GM12878 (cell line): ENCODE results near the gene TXNL4A. TPM values are rescaled to one million over a fixed set of nuclear protein-coding genes. Genes with fewer than 3 reads are reported as not detected.

Source experiments
- ATAC-seq: fragments of 200-7000 bp; cut with Tn5 transposase; 3 replicates; pipeline ENCODE4 v1.9.1; 2020; ENCODE audit warnings: mild to moderate bottlenecking, moderate library complexity
- BruUV-seq: library from RNA; stranded (reverse); fragments of 400-500 nt; replicated peaks from 2 replicates; lab custom pipeline; 2021; lab: Mats Ljungman, UMichigan
- CTCF ChIA-PET: fragments of 300-600 bp; sonication (Branson Sonifier 250); formaldehyde crosslinking; extraction: SDS; loops from one replicate; lab custom pipeline; 2021; ENCODE audit warnings: inconsistent platforms; lab: Yijun Ruan, JAX
- POLR2A ChIA-PET: fragments of 350-600 bp; formaldehyde crosslinking; extraction: SDS; loops from one replicate; lab custom pipeline; 2021; ENCODE audit warnings: inconsistent platforms; lab: Charles Lee
- RAD21 ChIA-PET: fragments of 300-600 bp; sonication (Branson Sonifier 250); formaldehyde crosslinking; loops from one replicate; lab custom pipeline; 2023; ENCODE audit warnings: antibody characterized with exemption; ENCODE audit not compliant: unreplicated experiment; lab: Charles Lee
- SMC1A ChIA-PET: fragments of 300-600 bp; sonication (Branson Sonifier 250); formaldehyde crosslinking; loops from one replicate; lab custom pipeline; 2023; ENCODE audit not compliant: unreplicated experiment, uncharacterized antibody; lab: Charles Lee
- DNase-seq: peaks from one replicate; pipeline ENCODE4 v3.0.0-alpha.2; 2011; ENCODE audit warnings: low read depth, low spot score
- FAIRE-seq: peaks from 3 replicates; lab custom pipeline; 2011; peaks lifted over from hg19 to GRCh38; lab: Jason Lieb, UNC
- H2AFZ ChIP-seq: 2 replicates; pipeline ENCODE4 v1.6.0; 2011; ENCODE audit warnings: low read depth, low read length, control low read depth; ENCODE audit not compliant: control insufficient read depth
- H3K27ac ChIP-seq: 2 replicates; pipeline ENCODE4 v1.5.1; 2011; ENCODE audit warnings: control low read depth; ENCODE audit not compliant: control insufficient read depth, insufficient read depth
- H3K27me3 ChIP-seq, 2 experiments: replicated peaks in 1 of 2; 2 replicates each; pipeline versions ENCODE4 v1.6.0 to v1.6.1; 2011; ENCODE audit warnings: low read length in 1 of 2; ENCODE audit not compliant: control insufficient read depth in 2 of 2, insufficient read depth in 2 of 2
- H3K36me3 ChIP-seq, 2 experiments: 2 replicates each; pipeline ENCODE4 v1.5.1; 2011; ENCODE audit warnings: low read length in 1 of 2; ENCODE audit not compliant: control insufficient read depth in 2 of 2, insufficient read depth in 2 of 2
- H3K4me1 ChIP-seq: 2 replicates; pipeline ENCODE4 v1.6.1; 2011; ENCODE audit warnings: mild to moderate bottlenecking, low read length, moderate library complexity, mixed read lengths; ENCODE audit not compliant: control insufficient read depth, insufficient read depth
- H3K4me2 ChIP-seq: 2 replicates; pipeline ENCODE4 v1.6.0; 2011; ENCODE audit warnings: control low read depth; ENCODE audit not compliant: control insufficient read depth, insufficient read depth
- H3K4me3 ChIP-seq: fragments of 200-600 bp; sonication (generic); 2 replicates; pipeline ENCODE4 v1.5.1; 2016
- H3K79me2 ChIP-seq: 2 replicates; pipeline ENCODE4 v1.6.0; 2011; ENCODE audit warnings: low read length; ENCODE audit not compliant: control insufficient read depth, insufficient read depth
- H3K9ac ChIP-seq: 2 replicates; pipeline ENCODE4 v1.8.0; 2011; ENCODE audit warnings: low read length, control low read depth, mixed read lengths; ENCODE audit not compliant: control insufficient read depth, insufficient read depth
- H3K9me3 ChIP-seq: replicated peaks from 3 replicates; pipeline ENCODE4 v1.5.1; 2011; ENCODE audit warnings: mild to moderate bottlenecking, low read length; ENCODE audit not compliant: control insufficient read depth, insufficient read depth
- H4K20me1 ChIP-seq: 2 replicates; pipeline ENCODE4 v1.6.0; 2011; ENCODE audit not compliant: control insufficient read depth, insufficient read depth
- CBX3 ChIP-seq: fragments of 200-600 bp; sonication (generic); IDR thresholded peaks from 2 replicates; pipeline ENCODE4 v1.6.1; 2016; ENCODE audit warnings: low read depth, borderline replicate concordance
- ESRRA ChIP-seq: IDR thresholded peaks from 2 replicates; pipeline ENCODE4 v1.6.1; 2012; ENCODE audit warnings: mild to moderate bottlenecking, low read length, improper control_type of control experiment
- HDAC2 ChIP-seq: fragments of 200-600 bp; sonication (generic); IDR thresholded peaks from 2 replicates; pipeline ENCODE4 v1.6.1; 2017
- KDM1A ChIP-seq: fragments of 200-600 bp; sonication (generic); IDR thresholded peaks from 2 replicates; pipeline ENCODE4 v1.6.1; 2016; ENCODE audit warnings: borderline replicate concordance
- MTA2 ChIP-seq: fragments of 450-650 bp; IDR thresholded peaks from 2 replicates; pipeline ENCODE4 v1.6.1; 2016; ENCODE audit warnings: low read depth, mild to moderate bottlenecking, moderate library complexity
- MTA3 ChIP-seq: IDR thresholded peaks from 2 replicates; pipeline ENCODE4 v1.6.1; 2012; ENCODE audit warnings: low read length, inconsistent platforms, borderline replicate concordance
- POLR2AphosphoS2 ChIP-seq: IDR thresholded peaks from 2 replicates; pipeline ENCODE4 v1.6.1; 2011; ENCODE audit warnings: low read depth, mild to moderate bottlenecking, low read length, improper control_type of control experiment, moderate library complexity
- RAD51 ChIP-seq: fragments of 450-650 bp; IDR thresholded peaks from 2 replicates; pipeline ENCODE4 v1.6.1; 2016; ENCODE audit warnings: moderate library complexity, mild to moderate bottlenecking, inconsistent platforms
- SPI1 ChIP-seq: IDR thresholded peaks from 2 replicates; pipeline ENCODE4 v1.6.1; 2011; ENCODE audit warnings: low read depth, mild to moderate bottlenecking, low read length, moderate library complexity, borderline replicate concordance; ENCODE audit not compliant: insufficient read depth
- ZZZ3 ChIP-seq: IDR thresholded peaks from 2 replicates; pipeline ENCODE4 v1.6.1; 2011; ENCODE audit warnings: low read depth; ENCODE audit not compliant: control insufficient read depth, insufficient read length
- WGBS: methylation state at CpG from one replicate; pipeline ENCODE4 v1.1.6; 2016; ENCODE audit warnings: low lambda C conversion rate; ENCODE audit not compliant: insufficient replicate concordance, insufficient coverage; ENCODE audit errors: missing lambda C conversion rate; 5-methylcytosine and 5-hydroxymethylcytosine counted together
- in situ Hi-C: fragments of 300-500 bp; cut with MboI; formaldehyde crosslinking; loops from 9 replicates; pipeline ENCODE4 v1.14.3; 2018; ENCODE audit warnings: mixed read lengths
- intact Hi-C: fragments of 100-400 bp; cut with micrococcal nuclease; formaldehyde crosslinking; loops from one replicate; pipeline ENCODE4 v1.14.2; 2022; ENCODE audit not compliant: unreplicated experiment
- polyA plus RNA-seq, 11 experiments: library from polyadenylated mRNA; depleted of rRNA in 4 of 11; unstranded in 6 of 11; stranded (reverse) in 5 of 11; fragments of >200 nt; fragmentation: Nextera tagmentation in 4 of 11; fragmentation: Illumina TruSeq in 1 of 11; extraction: Ambion mirVana in 4 of 11; extraction: Trizol in 1 of 11; gene quantifications; 1 replicate in 1 of 11; 2 replicates in 10 of 11; pipeline versions ENCODE4 v1.2.1 to v1.2.3, GENCODE V29; 2011 to 2016; ENCODE audit warnings: inconsistent platforms in 2 of 11, missing spikeins in 2 of 11, low read depth in 1 of 11
- total RNA-seq, 4 experiments: library from RNA; depleted of rRNA in 3 of 4; stranded (reverse); fragments of >200 nt in 3 of 4; fragmentation: Illumina TruSeq in 1 of 4; extraction: Trizol in 1 of 4; gene quantifications; 2 replicates each; pipeline versions ENCODE4 v1.2.1 to v1.2.3, GENCODE V29; 2013 to 2021
- TF ChIP-seq, protein P1 (sequence below): fragments of 450-650 bp; IDR thresholded peaks from 2 replicates; pipeline ENCODE4 v1.6.1; 2017; ENCODE audit warnings: mild to moderate bottlenecking
- TF ChIP-seq, protein P2 (sequence below): fragments of 150-350 bp; IDR thresholded peaks from 2 replicates; pipeline ENCODE4 v1.6.1; 2016; ENCODE audit warnings: low read depth, low read length

The TXNL4A gene
- total and polyA plus RNA-seq, 10 of the 15 experiments (the other 5 are each of a cell fraction or from before 2014, with no cell fraction given), result 38.4 to 329 (median 128) TPM

DNA sequence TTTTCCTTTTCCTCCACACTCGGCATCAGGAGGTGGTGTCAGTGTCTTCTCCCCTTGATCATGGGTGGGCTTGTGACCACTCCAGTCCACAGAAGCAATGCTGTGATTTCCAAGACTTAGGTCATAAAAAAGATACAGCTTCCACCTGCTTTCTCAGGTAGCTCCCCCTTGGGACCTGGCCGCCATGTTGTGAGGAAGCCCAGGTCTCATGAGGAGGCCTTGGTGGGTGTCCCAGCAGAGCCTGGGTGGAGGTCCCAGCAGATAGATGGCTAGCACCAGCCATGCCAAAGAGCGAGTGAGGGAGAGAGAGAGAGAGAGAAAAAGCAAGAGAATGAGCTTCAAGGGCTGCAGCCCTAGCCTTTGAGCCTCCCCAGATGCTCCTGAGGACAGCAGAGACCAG is 52.9 kb downstream of the TXNL4A start:
- Histone ChIP-seq H3K79me2 (no peaks in the 10 kb centered on the region; the same call in 1 of the 2 replicates), H4K20me1 (no peaks in the 10 kb centered on the region), H3K27ac (no peak overlapping the region), H3K27me3 (no peaks in the 10 kb centered on the region), H3K9ac (no peak overlapping the region), H3K4me2 (no peak overlapping the region), H3K4me1 (no peaks in the 10 kb centered on the region), H3K4me3 (no peak overlapping the region), H2AFZ (no peak overlapping the region), H3K36me3 (peaks cover 3 to 5% of the 10 kb centered on the region in 2 experiments; a peak in 3 of 4 replicates), H3K9me3 (peaks cover 8% of the 10 kb centered on the region)
- intact Hi-C loops, result no loop called here
- WGBS, result 91% methylated on average over 3 of the region's 3 CpGs
- ChIA-PET RAD21 (no interaction called here), SMC1A (interaction anchor here (0.5 kb wide), 1 partner anchor 127 kb away, joined by 3 read pairs; no protein-coding TSS in a partner anchor), CTCF (no interaction called here), POLR2A (no interaction called here)
- ATAC-seq, result no peak
- FAIRE-seq, result no peak
- TF ChIP-seq POLR2AphosphoS2 (no peak), MTA2 (no peak), ESRRA (no peak), CBX3 (no peak), HDAC2 (no peak)
- TF ChIP-seq, protein P1, sequence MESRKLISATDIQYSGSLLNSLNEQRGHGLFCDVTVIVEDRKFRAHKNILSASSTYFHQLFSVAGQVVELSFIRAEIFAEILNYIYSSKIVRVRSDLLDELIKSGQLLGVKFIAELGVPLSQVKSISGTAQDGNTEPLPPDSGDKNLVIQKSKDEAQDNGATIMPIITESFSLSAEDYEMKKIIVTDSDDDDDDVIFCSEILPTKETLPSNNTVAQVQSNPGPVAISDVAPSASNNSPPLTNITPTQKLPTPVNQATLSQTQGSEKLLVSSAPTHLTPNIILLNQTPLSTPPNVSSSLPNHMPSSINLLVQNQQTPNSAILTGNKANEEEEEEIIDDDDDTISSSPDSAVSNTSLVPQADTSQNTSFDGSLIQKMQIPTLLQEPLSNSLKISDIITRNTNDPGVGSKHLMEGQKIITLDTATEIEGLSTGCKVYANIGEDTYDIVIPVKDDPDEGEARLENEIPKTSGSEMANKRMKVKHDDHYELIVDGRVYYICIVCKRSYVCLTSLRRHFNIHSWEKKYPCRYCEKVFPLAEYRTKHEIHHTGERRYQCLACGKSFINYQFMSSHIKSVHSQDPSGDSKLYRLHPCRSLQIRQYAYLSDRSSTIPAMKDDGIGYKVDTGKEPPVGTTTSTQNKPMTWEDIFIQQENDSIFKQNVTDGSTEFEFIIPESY, result no peak
- in situ Hi-C loops, result no loop called here
- no peak for DNase-seq
- BruUV-seq, result no TSS peak

- Histone ChIP-seq H3K9ac (no peak overlapping the region), H2AFZ (no peak overlapping the region), H3K9me3 (peaks cover 8% of the 10 kb centered on the region), H4K20me1 (no peaks in the 10 kb centered on the region), H3K4me1 (no peaks in the 10 kb centered on the region), H3K27me3 (no peaks in the 10 kb centered on the region), H3K27ac (no peak overlapping the region), H3K4me3 (no peak overlapping the region), H3K36me3 (peaks cover 3 to 5% of the 10 kb centered on the region in 2 experiments; a peak in 3 of 4 replicates), H3K4me2 (no peak overlapping the region), H3K79me2 (no peaks in the 10 kb centered on the region; the same call in 1 of the 2 replicates)
- CTCF ChIA-PET, result no interaction called here
- in situ Hi-C loops, result no loop called here
- FAIRE-seq (no peak), DNase-seq (no peak), ATAC-seq (no peak)
- BruUV-seq, result no TSS peak
- POLR2A ChIA-PET, result no interaction called here
- WGBS, result 90% methylated on average over 5 of the region's 5 CpGs
- RAD21 ChIA-PET, result no interaction called here
- SMC1A ChIA-PET, result no interaction called here
- intact Hi-C loops, result no loop called here
- no peak for TF ChIP-seq MTA3
- no peak for TF ChIP-seq ZZZ3
- TF ChIP-seq POLR2AphosphoS2, result no peak
- TF ChIP-seq RAD51, result no peak
- no peak for TF ChIP-seq KDM1A
- no peak for TF ChIP-seq SPI1
- TF ChIP-seq, protein P2, sequence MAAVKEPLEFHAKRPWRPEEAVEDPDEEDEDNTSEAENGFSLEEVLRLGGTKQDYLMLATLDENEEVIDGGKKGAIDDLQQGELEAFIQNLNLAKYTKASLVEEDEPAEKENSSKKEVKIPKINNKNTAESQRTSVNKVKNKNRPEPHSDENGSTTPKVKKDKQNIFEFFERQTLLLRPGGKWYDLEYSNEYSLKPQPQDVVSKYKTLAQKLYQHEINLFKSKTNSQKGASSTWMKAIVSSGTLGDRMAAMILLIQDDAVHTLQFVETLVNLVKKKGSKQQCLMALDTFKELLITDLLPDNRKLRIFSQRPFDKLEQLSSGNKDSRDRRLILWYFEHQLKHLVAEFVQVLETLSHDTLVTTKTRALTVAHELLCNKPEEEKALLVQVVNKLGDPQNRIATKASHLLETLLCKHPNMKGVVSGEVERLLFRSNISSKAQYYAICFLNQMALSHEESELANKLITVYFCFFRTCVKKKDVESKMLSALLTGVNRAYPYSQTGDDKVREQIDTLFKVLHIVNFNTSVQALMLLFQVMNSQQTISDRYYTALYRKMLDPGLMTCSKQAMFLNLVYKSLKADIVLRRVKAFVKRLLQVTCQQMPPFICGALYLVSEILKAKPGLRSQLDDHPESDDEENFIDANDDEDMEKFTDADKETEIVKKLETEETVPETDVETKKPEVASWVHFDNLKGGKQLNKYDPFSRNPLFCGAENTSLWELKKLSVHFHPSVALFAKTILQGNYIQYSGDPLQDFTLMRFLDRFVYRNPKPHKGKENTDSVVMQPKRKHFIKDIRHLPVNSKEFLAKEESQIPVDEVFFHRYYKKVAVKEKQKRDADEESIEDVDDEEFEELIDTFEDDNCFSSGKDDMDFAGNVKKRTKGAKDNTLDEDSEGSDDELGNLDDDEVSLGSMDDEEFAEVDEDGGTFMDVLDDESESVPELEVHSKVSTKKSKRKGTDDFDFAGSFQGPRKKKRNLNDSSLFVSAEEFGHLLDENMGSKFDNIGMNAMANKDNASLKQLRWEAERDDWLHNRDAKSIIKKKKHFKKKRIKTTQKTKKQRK, result no peak
Measured at GRCh38 chr18:79935098-79935480, 53.3 kb downstream of the TXNL4A start.
